RKO (cell line): Measurements from ENCODE around the gene COL9A3.

ENCODE experiments used
- DNase-seq: peaks from one replicate; pipeline ENCODE4 v3.0.0-alpha.2; 2016; ENCODE audit warnings: low spot score

Gene COL9A3

DNA sequence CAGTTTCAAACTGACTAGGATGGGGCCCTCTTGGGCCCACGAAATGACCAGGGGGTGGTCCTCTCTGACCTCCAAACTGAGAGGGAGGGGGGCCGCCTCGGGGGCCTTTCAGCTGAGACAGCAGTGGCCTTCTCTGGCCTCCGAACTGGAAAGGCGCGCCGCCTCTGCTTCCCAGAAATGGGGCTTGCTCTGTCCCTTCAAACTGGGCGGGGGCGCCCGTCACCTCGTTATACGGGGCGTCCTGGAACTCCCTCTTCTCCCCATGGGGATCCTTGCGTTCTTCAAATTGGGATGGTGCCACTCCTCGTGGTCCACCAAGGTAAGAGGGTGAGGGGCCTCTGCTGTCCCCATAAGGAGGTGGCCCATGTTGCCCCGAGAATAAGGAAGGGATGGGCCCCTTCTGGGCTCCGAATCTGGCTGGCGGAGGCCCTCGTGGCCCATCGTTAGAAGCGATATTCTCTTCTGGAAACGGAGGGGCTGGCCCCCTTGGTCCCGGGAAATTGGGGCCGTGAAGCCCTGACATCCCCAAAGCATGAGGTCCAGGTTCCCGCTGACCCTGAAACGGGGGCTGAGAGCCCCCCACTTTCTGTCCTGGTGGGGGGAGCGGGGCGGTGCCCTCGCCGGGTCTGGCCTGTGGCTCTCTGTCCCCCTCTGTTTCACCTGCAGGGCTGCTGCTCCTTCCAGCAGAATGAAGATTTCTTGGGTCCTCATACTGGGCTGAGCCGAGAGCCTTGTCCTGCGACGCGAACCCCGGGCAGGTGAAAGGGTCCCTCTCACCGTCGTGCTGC lies 63.5 kb downstream of the COL9A3 start:
- DNase-seq, result no peak

DNA sequence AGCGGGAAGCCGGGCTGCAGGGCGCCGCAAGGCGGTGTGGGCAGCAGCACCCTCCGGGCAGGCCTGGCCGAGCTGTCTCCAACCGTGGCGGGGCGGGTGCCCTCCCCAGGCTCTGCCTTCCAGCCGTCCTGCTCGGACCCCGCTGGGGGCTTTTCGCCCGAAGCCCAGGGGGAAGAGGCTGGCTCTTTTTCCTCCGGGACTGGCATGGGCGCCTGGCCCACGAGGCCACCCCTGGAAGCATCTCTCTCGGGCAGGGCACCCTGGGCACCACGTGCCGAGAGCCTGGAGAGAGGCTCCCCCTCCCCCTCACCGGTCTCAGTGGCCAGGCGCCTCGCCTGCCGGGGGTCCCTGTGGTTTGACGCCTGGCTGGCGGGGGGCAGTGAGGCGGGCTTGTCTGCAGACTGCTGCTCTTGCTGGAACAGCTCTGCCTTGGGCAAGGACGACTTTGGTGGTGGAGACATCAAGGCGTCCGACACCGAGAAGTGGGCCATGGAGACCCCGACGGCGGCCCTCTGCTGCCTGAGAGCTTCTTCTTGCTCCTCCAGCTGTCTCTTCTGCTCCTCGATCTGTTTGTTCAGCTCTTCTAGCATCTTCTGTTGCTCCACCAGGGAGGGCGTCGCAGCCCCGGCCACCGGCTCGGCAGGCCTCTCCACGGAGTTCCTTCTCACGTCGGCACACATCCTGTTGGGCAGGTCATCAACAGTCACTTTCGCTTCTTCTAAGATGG lies 64.2 kb downstream of the COL9A3 start:
- DNase-seq, result no peak

DNA sequence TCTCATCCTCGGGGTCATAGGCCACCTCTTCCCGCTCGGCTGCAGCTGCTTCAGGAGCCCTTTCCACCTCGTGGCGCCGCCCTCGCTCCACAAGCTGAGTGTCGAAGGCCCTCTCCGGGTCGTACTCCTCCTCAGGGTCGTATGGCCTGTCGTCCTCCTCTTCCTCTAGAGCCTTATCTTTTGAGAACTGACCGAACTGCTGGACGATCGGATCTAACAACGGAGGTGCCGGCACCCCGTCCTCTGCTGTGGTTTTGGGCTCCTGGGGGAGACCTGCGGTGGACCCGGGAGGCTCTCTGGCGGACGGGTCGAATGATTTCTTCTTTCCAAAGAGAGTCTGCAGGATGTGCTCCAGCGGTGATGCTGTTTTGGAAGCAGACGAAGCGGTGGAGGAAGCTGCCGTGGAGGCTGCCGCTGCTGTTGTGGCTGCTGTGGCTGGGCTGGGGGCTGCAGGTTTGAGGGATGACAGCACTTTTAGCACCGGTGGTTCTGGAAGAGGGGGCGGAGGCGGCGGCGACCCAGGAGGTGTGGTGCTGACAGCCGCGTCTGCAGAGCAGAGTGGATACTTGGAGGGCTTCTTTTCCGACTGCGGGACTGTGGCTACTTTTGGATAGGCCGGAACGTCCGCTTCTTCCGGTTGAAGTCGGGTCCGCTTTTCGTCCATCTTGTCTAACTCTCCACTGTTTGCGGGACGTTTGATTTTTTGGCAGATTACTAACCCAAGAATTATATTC lies 65.0 kb downstream of the COL9A3 start:
- no peak for DNase-seq

DNA sequence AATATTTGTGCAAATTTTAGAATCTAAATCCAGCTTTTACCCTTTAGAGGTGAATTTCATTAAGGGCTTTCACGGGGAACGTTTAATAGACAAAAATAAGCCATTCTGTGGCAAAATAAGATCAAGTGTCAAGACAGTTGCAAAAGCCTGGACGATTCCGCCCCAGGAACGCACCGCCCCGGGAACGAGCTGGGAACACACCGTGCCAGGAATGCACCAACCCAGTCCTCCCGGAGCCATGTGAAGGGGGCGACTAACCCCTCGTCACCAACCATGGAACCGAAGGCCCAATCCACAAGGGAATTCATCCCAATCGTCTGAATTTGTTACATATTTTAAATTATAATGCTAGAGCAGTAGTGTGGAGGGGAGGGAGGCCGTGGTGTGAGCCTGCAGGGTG lies 65.6 kb downstream of the COL9A3 start:
- no peak for DNase-seq

DNA sequence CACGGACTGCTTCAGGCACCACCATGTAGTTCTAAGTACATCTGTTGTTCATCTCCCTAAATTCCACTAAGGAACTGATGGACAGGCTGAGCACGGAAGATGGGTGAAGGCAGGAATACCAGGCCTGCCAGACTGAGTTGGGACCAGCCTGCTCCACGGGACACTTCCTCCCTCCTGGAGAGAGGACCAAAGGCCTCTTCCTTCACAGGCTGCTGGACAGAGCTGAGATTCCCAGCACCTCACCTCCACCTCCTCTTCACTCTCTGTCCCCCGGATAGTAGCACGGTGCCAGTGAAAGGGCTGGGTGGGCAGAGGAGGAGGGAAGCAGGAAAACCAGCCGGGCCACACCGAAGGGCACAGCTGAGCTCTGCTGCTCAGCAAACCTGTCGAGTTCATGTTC lies 67.7 kb downstream of the COL9A3 start:
- no peak for DNase-seq

DNA sequence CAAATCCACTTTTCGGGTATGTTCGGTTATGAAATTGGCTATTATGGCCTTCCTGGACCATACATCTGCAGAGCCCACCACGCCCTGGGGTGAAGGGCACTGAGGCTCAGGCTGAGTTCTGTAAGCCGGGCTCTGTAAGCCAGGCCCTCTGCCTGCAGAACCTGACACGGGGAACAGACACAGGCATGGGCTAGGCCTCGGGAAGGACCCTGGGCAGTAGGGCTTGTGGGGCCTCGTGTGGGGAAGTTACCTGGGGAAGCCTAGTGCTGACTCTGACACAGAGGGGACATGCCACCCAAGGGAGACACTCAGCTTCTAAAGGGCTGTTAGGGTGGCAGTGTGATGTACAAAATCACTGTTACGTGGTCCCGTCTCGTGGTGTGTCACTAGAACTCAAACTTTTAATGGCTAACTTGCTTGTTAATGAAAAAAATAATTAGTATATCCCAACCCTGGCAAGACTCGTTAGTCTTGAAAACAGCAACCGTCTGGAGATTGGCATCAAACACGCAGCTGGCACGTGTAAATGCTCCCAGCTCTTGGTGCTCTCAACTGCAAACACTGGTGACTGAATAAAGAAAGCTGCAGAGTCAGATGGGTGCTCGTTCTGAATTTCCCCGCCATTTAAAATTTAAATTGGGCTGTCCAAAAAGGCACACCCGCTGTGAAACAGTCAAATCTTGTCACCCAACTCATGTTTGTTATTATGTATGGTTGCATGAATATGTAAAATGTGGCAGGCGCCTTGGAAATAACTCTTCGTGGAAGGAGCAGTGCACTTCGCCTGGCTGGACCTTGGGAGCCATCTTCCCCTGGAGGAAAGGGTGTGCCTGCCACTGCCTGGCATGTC lies 68.4 kb downstream of the COL9A3 start:
- no peak for DNase-seq

DNA sequence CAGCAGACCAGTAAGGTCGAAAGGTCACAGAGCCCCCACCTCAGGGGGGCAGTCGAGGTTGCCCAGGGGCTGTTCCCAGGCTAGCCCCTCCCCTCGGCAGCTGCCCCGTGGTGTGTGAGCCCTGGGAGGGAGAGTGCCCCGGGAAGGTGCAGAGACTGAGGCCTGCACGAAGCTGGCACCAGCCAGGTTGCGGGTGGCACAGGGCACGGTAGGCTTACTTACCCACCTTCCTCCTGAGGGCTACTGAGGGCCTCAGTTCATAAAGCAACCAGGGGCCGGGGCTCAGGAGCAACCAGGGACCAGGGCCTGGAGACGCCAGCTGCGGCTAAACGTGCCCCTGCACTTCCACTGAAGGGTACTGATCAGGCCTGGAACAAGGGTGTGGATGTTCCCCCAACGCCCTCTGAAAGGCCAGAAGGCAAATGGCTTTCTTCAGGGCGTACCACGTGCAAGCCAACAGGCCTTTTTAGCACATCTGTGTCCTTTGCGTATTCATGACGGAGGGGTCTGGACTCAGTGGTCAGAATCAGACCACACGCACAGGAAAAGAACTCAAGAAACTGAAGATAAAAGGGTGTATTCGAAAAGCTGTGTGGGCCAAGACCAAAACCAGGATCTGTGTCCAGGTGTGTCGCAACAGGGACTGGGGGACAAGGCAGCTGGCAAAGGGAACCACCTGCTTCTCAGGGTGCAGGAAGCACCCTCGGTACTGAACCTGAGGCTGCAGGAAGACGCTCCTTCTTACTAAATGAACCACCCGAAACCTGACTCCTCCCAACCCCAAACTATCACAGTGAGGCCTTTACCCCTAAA lies 69.3 kb downstream of the COL9A3 start:
- DNase-seq, result no peak

DNA sequence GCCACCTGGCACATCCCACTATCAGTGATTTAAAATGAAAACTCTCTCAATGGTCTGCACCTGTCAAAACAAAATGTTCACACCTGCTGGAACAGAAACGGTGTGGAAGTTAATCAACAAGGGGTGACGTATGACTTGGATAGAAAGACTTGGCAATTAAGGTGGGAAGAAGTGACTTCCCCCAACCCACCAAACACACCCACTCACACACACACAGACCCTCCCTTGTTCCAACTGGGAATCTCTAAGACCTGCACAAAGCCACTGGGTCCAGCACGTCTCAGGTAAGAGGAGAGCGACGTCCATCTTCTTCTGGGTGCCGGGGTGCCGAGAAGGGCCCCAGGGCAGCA lies 69.8 kb downstream of the COL9A3 start:
- DNase-seq, result no peak

DNA sequence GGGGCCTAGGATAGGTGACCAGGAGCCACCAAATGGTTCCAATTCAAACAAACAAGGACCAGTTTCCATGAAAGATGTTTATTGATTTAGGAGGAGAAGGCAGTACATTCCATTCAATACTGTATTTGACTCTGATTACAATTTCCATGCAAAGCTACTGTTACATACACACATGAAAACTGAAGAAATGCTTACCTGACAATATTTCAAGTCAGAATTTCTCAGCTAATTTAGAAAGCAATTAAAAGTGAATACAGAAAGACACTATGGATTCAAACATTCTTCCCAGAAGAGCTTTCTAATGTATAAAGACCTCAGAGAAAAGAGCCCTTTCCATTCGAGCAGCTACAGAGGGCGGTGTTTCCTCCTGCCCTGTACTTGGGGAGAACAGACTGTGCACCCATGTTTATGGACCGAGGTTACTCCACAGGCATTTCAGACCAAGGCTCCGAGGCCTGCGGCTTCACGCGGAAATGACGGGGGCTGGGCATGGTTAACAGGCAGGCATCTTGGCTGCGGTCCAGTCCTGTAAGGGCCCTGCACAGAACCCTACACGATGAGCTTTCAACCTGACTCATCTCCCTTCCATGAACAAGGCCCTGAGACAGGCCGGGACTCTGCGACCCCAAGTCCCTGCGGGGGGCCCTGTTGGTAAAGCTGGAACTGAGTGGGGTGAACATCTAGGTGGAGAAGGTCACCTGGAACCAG lies 70.5 kb downstream of the COL9A3 start:
- DNase-seq, result no peak

DNA sequence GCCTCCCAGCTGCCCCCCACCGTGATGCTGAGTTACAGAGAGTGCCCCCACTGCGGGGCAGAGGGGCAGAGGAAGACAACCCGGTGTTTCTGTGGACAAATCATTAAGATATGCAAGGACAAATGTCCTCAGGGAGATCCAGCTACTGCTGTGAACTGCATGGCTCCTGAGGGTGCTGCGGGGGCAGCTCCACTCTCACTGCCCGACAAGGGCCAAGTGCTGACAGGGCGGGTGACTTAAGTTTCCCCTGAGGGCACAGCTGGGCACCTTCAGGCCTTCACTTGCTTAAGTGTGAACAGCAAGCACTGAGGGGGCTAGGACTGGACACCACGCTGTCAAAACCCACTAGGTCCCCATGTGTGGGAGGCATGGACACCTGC lies 71.0 kb downstream of the COL9A3 start:
- DNase-seq, result no peak

DNA sequence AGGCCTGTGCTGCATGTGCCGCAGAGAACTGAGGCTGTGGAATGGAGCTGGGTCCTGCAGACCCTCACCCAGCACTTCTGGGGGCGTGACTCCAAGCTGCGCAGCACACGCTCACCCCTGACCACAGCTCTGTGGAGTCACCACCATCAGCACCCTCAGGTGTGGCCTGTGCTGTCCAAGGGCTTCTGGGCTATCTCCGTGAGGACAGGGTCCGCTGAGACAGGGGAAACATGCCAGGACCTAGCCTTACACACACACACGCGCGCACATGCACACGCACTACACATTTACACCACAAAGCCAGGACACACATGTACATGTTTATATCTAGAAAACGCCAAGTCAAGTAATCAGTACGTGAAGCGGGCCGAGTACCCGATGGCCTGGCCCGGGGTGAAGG lies 71.6 kb downstream of the COL9A3 start:
- no peak for DNase-seq

DNA sequence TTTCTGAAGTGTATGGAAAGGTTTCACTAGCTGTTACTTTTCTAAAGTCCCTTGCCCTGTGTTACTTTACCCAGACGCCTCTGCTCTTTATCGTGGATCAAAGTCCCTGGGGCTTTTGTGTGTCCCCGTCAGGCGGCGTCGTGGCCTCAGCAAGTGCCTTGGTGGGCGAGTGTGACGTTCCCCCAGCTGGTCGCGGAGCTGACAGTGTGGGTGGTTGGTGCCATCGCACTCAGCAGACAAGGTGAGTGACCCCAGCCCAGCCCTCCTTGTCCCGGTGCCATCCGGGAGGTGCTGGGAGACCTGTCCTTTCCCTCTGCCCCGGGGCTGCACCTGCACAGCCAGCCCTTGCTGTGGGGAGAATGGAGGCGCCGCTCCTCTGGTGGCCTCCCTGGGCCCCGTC lies 72.1 kb downstream of the COL9A3 start:
- DNase-seq, result no peak

DNA sequence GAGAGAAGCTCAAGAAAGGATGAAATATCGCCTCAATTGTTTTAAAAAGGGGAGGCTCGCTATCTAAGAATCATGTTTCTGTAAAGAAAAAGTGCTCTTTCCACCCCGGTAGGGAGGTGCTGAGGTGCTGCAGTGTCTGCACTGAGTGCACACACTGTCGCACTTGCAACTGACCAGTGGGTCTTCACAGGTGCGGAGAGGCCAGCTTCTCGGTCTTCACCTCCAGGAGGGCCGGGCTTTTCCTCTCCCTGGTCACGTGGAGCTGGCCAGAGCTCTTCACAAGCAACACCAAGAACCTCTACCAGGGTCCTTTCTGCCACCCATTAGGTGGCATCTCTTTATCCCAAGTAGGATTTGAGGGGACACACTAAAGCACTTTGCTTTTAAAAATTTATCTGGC lies 72.6 kb downstream of the COL9A3 start:
- DNase-seq, result no peak

DNA sequence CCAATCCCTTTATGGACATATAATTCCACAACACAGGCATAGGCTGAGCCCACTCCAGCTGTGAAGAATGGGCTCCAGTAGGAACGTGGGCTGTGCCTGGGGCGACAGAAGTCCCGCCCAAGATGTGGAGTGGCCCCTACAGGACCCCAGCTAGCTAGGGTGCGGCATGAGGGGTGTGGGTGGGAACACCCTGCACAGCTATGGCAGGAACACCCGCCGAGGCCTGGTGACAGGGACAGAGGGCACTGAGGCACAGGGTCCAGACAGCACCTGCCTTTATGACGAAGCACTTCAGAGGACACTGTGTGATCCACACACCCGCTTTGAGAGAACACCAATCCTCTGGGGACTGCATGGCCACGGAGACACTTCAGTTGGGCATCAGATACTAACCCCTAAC lies 73.0 kb downstream of the COL9A3 start:
- DNase-seq, result no peak

DNA sequence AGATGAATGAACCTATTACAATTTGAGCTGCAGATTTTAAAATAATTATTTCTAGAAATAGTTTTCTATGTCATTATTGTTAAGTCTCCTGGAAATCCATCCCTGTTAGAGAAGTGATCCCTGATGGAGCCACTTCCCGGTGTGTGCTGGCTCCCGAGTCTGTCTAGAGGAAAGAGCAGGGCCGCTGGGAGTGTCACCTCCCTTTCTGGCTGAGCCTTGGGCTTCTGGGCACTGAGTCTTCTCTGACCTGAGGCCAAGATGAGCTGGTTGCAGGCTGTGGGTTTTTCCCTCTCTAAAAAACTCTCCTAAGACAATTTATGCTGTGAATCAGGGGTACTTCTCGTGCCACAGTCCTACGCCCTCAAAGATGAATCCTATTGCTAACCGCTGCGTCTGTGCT lies 73.6 kb downstream of the COL9A3 start:
- DNase-seq, result no peak
